Measurements from ENCODE around the gene PLAC9.

DNA sequence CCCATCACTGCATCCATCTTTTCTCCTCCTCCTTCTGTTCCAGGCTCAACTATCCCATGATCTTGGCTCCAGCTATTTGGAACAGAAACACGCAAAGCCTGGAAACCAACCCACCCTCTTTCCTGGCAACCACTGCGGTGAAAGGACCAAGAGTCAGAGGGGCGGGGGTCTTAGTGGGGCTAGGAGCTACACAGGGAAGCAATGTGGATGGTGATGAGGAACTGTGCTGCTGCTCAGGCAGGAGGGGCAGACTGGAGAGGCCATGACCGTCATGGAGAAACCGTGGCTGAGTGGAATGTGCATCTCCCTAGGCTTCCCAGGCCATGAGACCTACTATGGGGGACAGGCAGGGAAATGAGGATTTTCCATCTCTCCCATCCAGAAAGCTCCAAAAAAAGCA lies 25.6 kb downstream of the PLAC9 start:
- TF ChIP-seq ZFP3 (CRISPR knock-in tag; IDR thresholded peaks at IDR 0.05) (no peak), PPARA (CRISPR knock-in tag; IDR thresholded peaks at IDR 0.05; ENCODE audit: borderline replicate concordance) (no peak), ZFP30 (CRISPR knock-in tag; IDR thresholded peaks at IDR 0.05) (no peak)
- TF ChIP-seq, protein P1, sequence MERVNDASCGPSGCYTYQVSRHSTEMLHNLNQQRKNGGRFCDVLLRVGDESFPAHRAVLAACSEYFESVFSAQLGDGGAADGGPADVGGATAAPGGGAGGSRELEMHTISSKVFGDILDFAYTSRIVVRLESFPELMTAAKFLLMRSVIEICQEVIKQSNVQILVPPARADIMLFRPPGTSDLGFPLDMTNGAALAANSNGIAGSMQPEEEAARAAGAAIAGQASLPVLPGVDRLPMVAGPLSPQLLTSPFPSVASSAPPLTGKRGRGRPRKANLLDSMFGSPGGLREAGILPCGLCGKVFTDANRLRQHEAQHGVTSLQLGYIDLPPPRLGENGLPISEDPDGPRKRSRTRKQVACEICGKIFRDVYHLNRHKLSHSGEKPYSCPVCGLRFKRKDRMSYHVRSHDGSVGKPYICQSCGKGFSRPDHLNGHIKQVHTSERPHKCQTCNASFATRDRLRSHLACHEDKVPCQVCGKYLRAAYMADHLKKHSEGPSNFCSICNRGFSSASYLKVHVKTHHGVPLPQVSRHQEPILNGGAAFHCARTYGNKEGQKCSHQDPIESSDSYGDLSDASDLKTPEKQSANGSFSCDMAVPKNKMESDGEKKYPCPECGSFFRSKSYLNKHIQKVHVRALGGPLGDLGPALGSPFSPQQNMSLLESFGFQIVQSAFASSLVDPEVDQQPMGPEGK (CRISPR knock-in tag; IDR thresholded peaks at IDR 0.05; ENCODE audit: borderline replicate concordance) = no peak
- TF ChIP-seq, protein P2, sequence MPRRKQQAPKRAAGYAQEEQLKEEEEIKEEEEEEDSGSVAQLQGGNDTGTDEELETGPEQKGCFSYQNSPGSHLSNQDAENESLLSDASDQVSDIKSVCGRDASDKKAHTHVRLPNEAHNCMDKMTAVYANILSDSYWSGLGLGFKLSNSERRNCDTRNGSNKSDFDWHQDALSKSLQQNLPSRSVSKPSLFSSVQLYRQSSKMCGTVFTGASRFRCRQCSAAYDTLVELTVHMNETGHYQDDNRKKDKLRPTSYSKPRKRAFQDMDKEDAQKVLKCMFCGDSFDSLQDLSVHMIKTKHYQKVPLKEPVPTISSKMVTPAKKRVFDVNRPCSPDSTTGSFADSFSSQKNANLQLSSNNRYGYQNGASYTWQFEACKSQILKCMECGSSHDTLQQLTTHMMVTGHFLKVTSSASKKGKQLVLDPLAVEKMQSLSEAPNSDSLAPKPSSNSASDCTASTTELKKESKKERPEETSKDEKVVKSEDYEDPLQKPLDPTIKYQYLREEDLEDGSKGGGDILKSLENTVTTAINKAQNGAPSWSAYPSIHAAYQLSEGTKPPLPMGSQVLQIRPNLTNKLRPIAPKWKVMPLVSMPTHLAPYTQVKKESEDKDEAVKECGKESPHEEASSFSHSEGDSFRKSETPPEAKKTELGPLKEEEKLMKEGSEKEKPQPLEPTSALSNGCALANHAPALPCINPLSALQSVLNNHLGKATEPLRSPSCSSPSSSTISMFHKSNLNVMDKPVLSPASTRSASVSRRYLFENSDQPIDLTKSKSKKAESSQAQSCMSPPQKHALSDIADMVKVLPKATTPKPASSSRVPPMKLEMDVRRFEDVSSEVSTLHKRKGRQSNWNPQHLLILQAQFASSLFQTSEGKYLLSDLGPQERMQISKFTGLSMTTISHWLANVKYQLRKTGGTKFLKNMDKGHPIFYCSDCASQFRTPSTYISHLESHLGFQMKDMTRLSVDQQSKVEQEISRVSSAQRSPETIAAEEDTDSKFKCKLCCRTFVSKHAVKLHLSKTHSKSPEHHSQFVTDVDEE (CRISPR knock-in tag; IDR thresholded peaks at IDR 0.05) = no peak
- TF ChIP-seq, protein P3, sequence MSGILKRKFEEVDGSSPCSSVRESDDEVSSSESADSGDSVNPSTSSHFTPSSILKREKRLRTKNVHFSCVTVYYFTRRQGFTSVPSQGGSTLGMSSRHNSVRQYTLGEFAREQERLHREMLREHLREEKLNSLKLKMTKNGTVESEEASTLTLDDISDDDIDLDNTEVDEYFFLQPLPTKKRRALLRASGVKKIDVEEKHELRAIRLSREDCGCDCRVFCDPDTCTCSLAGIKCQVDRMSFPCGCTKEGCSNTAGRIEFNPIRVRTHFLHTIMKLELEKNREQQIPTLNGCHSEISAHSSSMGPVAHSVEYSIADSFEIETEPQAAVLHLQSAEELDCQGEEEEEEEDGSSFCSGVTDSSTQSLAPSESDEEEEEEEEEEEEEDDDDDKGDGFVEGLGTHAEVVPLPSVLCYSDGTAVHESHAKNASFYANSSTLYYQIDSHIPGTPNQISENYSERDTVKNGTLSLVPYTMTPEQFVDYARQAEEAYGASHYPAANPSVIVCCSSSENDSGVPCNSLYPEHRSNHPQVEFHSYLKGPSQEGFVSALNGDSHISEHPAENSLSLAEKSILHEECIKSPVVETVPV (CRISPR knock-in tag; IDR thresholded peaks at IDR 0.05) = no peak

Measured in SK-N-SH treated with all-trans-retinoic acid at 6 μM for 48 hours (cell line).